RWPE2 (cell line): ENCODE results near the gene CNKSR3.

Experiments
- ATAC-seq: fragments of 200-7000 bp; cut with Tn5 transposase; 3 replicates; pipeline ENCODE4 v1.9.1; 2021; ENCODE audit warnings: low read depth
- DNase-seq: peaks from one replicate; pipeline ENCODE4 v3.0.0-alpha.2; 2020; ENCODE audit warnings: low spot score
- H3K27ac ChIP-seq: fragments of 450-650 bp; 2 replicates; pipeline ENCODE4 v1.5.1; 2017; ENCODE audit warnings: mild to moderate bottlenecking; ENCODE audit not compliant: poor library complexity, severe bottlenecking
- H3K27me3 ChIP-seq: fragments of 250-450 bp; sonication (Bioruptor Pico); 2 replicates; pipeline ENCODE4 v1.5.1; 2021; ENCODE audit warnings: mild to moderate bottlenecking, moderate library complexity; ENCODE audit not compliant: insufficient read depth, poor library complexity, severe bottlenecking
- H3K36me3 ChIP-seq: fragments of 250-450 bp; sonication (Bioruptor Pico); 2 replicates; pipeline ENCODE4 v1.5.1; 2020; ENCODE audit warnings: low read depth, mild to moderate bottlenecking, moderate library complexity
- H3K4me1 ChIP-seq: fragments of 250-450 bp; sonication (Bioruptor Pico); 2 replicates; pipeline ENCODE4 v1.5.1; 2021; ENCODE audit warnings: mild to moderate bottlenecking, moderate library complexity; ENCODE audit not compliant: insufficient read depth, poor library complexity, severe bottlenecking
- H3K4me3 ChIP-seq: fragments of 250-450 bp; sonication (Bioruptor Pico); 2 replicates; pipeline ENCODE4 v1.5.1; 2021; ENCODE audit warnings: mild to moderate bottlenecking, moderate library complexity; ENCODE audit not compliant: severe bottlenecking
- H3K9me3 ChIP-seq: fragments of 250-450 bp; sonication (Bioruptor Pico); 2 replicates; pipeline ENCODE4 v1.5.1; 2021; ENCODE audit warnings: mild to moderate bottlenecking, moderate library complexity; ENCODE audit not compliant: severe bottlenecking
- CTCF ChIP-seq: fragments of 450-650 bp; IDR thresholded peaks from one replicate; pipeline ENCODE4 v1.5.1; 2017; ENCODE audit warnings: mild to moderate bottlenecking, moderate library complexity; ENCODE audit not compliant: poor library complexity, severe bottlenecking

The CNKSR3 gene

GRCh38 chr6:154478021-154478700 lies 32.3 kb downstream of the CNKSR3 start:
- no peaks in the 10 kb centered on the region for H3K36me3 ChIP-seq
- no peaks in the 10 kb centered on the region for H3K4me1 ChIP-seq
- DNase-seq: no peak
- no peak for TF ChIP-seq CTCF
- H3K4me3 ChIP-seq: no peak overlapping the region
- no peak for ATAC-seq
- no peaks in the 10 kb centered on the region for H3K9me3 ChIP-seq
- no peak overlapping the region for H3K27ac ChIP-seq
- no peaks in the 10 kb centered on the region for H3K27me3 ChIP-seq

GRCh38 chr6:154476494-154476893 lies 34.0 kb downstream of the CNKSR3 start:
- no peak for ATAC-seq
- no peak for DNase-seq

GRCh38 chr6:154474648-154475428 lies 35.6 kb downstream of the CNKSR3 start:
- Histone ChIP-seq H3K27ac (no peak overlapping the region), H3K4me1 (no peaks in the 10 kb centered on the region), H3K36me3 (no peaks in the 10 kb centered on the region), H3K27me3 (no peaks in the 10 kb centered on the region), H3K9me3 (no peaks in the 10 kb centered on the region), H3K4me3 (no peak overlapping the region)
- no peak for DNase-seq
- ATAC-seq: peak; percentile 56; the same call in 2 of the 3 replicates
- no peak for TF ChIP-seq CTCF

More at GRCh38 chr6:154476494-154476893, 34.0 kb downstream of the CNKSR3 start:
- Histone ChIP-seq H3K27me3 (no peaks in the 10 kb centered on the region), H3K36me3 (no peaks in the 10 kb centered on the region), H3K4me1 (no peaks in the 10 kb centered on the region), H3K4me3 (no peak overlapping the region), H3K27ac (no peak overlapping the region), H3K9me3 (no peaks in the 10 kb centered on the region)
- TF ChIP-seq CTCF: no peak

- H3K4me3 ChIP-seq: no peak overlapping the region
- H3K4me1 ChIP-seq: no peaks in the 10 kb centered on the region
- no peak for TF ChIP-seq CTCF
- H3K27me3 ChIP-seq: no peaks in the 10 kb centered on the region
- DNase-seq: no peak
- no peaks in the 10 kb centered on the region for H3K36me3 ChIP-seq
- ATAC-seq: no peak
- no peaks in the 10 kb centered on the region for H3K9me3 ChIP-seq
- no peak overlapping the region for H3K27ac ChIP-seq
Measured at GRCh38 chr6:154473324-154473723, 37.2 kb downstream of the CNKSR3 start.
